Measurements from ENCODE around the gene SLC51B. TPM values are rescaled to one million over a fixed set of nuclear protein-coding genes. Genes with fewer than 3 reads are reported as not detected.
"Not testable (repeated sequence)": the region's sequence is repeated elsewhere in the genome, so short reads cannot be mapped to it uniquely, and the experiment has no call there.

The SLC51B gene
- not detected for polyA plus RNA-seq (2012; ENCODE audit: low read depth, missing spikeins)

DNA sequence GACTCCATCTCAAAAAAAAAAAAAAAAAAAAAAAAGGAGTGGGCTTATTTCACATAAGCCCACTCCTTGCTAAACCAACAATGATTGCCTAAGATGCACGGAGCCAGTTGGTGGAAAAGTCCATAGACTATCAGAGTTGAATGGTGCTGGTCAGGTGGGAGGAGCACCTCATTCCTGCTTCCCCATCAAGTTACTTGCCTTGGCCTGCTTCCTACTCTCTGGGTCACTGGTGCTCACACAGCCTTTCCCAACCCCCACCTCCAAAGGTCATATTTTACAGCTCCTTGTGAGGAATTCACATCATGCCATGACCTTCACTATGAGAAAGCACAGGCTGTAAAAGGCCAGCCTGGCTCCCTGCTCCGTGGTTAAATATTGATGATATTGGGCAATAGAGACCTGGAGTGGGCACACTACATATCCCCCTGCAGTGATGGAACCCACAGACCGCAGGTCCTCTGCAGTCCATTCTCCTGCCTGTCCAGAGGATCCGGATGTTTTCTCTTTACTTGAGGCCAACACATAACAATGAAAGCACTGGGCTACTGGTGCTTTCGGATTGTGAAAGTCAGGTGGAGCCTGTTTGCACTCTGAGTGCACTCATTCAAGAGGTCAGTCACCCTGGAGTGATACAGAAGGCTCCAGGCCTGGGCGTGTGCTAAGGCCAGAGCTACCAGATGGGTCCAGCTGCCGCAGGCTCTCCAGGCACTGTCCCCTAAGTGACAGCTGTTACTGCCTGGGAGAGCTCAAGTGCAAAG is at the start of gene SLC51B:
TSS of gene SLC51B (plus strand) at position 664 of the 758 bp plus-strand sequence. CDS start 4,618 bp downstream, outside the sequence.
- FAIRE-seq, result no peak
- TF ChIP-seq POLR2AphosphoS5 (IDR thresholded peaks at IDR 0.05; ENCODE audit: low read depth, low read length), result no peak
- no peak for TF ChIP-seq TAF1 (IDR thresholded peaks at IDR 0.05; ENCODE audit: low read depth, low read length)
- no peak for TF ChIP-seq PAX5 (IDR thresholded peaks at IDR 0.05; ENCODE audit: insufficient read depth, low read length, severe bottlenecking)
- TF ChIP-seq POU2F2 (IDR thresholded peaks at IDR 0.05; ENCODE audit: low read depth, low read length), result no peak
- no peak for TF ChIP-seq SPI1 (IDR thresholded peaks at IDR 0.05; ENCODE audit: low read depth, low read length)
- no peak for TF ChIP-seq POLR2A (IDR thresholded peaks at IDR 0.05; ENCODE audit: low read depth, low read length)

DNA sequence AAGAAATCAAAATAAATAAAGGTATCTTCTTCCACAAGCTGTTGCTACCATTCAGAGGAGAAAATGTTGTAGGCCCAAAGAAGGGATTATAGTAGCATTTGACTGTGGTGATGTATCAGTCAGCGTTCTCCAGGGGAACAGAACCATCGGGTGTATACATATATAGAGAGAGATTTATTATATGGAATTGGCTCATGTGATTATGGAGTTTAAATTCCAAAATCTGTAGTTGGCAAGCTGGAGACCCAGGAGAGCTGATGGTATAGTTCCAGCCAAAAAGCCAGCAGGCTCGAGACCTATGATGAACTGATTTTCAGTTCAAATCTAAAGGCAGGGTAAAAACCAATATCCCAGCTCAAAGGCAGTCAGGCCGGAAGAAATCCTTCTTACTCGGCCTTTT is 48.1 kb upstream of the SLC51B start:
- FAIRE-seq (no peak), DNase-seq (ENCODE audit: insufficient read length, low spot score) (no peak)

More for the DNA sequence above, at the start of gene SLC51B:
- no peak for DNase-seq (ENCODE audit: insufficient read length, low spot score)

DNA sequence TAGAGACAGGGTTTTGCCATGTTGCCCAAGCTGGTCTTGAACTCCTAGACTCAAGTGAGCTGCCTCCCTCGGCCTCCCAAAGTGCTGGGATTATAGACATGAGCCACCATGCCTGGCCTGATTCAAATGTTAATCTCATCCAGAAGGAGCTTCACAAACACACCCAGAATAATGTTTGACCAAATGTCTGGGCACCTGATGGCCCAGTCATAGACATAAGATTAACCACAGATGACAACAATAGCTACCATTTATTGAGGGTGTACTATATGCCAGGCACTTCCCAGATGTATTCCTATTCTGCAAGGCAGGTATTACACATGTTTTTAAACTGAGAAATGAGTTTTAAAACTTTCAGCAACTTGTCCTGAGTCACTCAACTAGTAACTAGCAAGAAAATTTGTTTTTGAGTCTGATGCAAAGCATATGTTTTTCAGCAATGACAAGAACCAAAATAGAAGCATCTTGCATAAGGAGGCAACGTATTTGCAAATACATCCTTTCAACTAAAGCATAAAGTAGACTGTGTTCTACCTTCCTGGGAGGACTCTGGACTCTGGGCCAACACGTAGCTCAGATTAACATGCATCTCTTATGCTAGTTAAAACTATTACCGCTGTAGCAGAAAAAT is 47.3 kb upstream of the SLC51B start:
- FAIRE-seq (no peak), DNase-seq (ENCODE audit: insufficient read length, low spot score) (no peak)
- no peak for TF ChIP-seq POLR2AphosphoS5 (IDR thresholded peaks at IDR 0.05; ENCODE audit: low read depth, low read length)
- no peak for TF ChIP-seq TAF1 (IDR thresholded peaks at IDR 0.05; ENCODE audit: low read depth, low read length)
- no peak for TF ChIP-seq SPI1 (IDR thresholded peaks at IDR 0.05; ENCODE audit: low read depth, low read length)
- no peak for TF ChIP-seq POU2F2 (IDR thresholded peaks at IDR 0.05; ENCODE audit: low read depth, low read length)
- no peak for TF ChIP-seq PAX5 (IDR thresholded peaks at IDR 0.05; ENCODE audit: insufficient read depth, low read length, severe bottlenecking)
- TF ChIP-seq POLR2A (IDR thresholded peaks at IDR 0.05; ENCODE audit: low read depth, low read length), result no peak

More for the DNA sequence above, 48.1 kb upstream of the SLC51B start:
- TF ChIP-seq POU2F2 (IDR thresholded peaks at IDR 0.05; ENCODE audit: low read depth, low read length) (no peak), PAX5 (IDR thresholded peaks at IDR 0.05; ENCODE audit: insufficient read depth, low read length, severe bottlenecking) (no peak)

DNA sequence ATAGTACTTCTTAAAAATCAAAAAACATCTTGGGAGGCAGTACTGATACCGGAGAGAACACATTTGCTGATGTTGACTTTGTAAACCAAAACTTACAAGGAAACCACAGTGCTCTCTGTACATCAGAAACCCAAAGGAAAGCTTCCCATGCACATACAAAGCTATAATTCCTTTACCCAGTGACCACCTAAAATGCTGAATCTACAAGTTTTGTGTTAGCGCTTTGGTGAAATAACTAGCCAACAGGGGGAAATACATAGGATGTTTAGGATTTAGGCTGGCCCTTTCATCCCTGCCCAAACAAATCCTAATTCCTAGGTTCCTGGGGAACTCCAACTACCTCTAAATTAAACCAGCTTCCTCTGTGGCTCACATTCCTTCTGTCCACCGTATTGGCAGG is 40.2 kb upstream of the SLC51B start:
- TF ChIP-seq POU2F2 (IDR thresholded peaks at IDR 0.05; ENCODE audit: low read depth, low read length) (no peak), TAF1 (IDR thresholded peaks at IDR 0.05; ENCODE audit: low read depth, low read length) (no peak), SPI1 (IDR thresholded peaks at IDR 0.05; ENCODE audit: low read depth, low read length) (no peak), POLR2AphosphoS5 (IDR thresholded peaks at IDR 0.05; ENCODE audit: low read depth, low read length) (no peak), POLR2A (IDR thresholded peaks at IDR 0.05; ENCODE audit: low read depth, low read length) (no peak), PAX5 (IDR thresholded peaks at IDR 0.05; ENCODE audit: insufficient read depth, low read length, severe bottlenecking) (no peak)
- no peak for FAIRE-seq
- no peak for DNase-seq (ENCODE audit: insufficient read length, low spot score)

DNA sequence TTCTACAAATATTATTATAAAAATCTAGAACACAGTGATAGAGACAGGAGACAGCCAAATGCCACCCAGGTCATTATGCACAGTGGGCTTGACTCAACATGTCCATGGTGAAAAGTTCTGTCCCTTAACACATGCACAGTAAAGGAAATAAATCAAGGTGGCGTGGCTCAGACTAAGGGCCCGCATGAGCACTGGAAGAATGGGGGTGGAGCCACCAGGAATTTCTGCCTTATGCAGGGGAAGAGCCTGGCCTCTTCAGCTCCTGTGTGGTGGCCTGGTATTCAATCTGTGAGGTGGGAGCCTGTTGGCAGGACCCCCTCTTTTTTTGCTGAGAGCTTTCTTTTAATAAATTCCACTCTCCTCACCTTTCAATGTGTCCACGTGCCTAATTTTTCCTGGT is 38.3 kb upstream of the SLC51B start:
- DNase-seq (ENCODE audit: insufficient read length, low spot score) (no peak), FAIRE-seq (no peak)
- TF ChIP-seq POLR2A (IDR thresholded peaks at IDR 0.05; ENCODE audit: low read depth, low read length), result no peak
- TF ChIP-seq POU2F2 (IDR thresholded peaks at IDR 0.05; ENCODE audit: low read depth, low read length), result no peak
- TF ChIP-seq POLR2AphosphoS5 (IDR thresholded peaks at IDR 0.05; ENCODE audit: low read depth, low read length), result no peak
- no peak for TF ChIP-seq TAF1 (IDR thresholded peaks at IDR 0.05; ENCODE audit: low read depth, low read length)
- TF ChIP-seq SPI1 (IDR thresholded peaks at IDR 0.05; ENCODE audit: low read depth, low read length), result no peak
- TF ChIP-seq PAX5 (IDR thresholded peaks at IDR 0.05; ENCODE audit: insufficient read depth, low read length, severe bottlenecking), result no peak

DNA sequence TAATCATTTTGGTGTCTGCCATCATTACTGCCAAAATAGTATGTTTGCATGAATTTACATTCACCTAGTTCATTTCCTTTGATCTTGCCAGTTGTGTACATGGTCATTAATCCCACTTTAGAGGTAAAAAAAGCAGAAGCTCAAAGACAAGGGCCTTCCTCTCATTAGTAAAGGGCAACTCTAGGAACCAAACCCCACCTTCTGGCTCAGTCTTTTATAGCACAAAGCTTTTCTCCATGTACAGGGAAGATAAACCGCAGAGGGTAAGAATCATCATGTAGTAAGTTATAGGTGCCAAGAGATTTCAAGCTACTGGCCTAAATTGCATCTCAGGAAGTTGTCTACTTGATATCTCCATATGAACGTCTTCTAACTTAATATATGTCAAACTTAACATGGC is 36.2 kb upstream of the SLC51B start:
- TF ChIP-seq POLR2AphosphoS5 (IDR thresholded peaks at IDR 0.05; ENCODE audit: low read depth, low read length) (no peak), PAX5 (IDR thresholded peaks at IDR 0.05; ENCODE audit: insufficient read depth, low read length, severe bottlenecking) (no peak), SPI1 (IDR thresholded peaks at IDR 0.05; ENCODE audit: low read depth, low read length) (no peak), POLR2A (IDR thresholded peaks at IDR 0.05; ENCODE audit: low read depth, low read length) (no peak), POU2F2 (IDR thresholded peaks at IDR 0.05; ENCODE audit: low read depth, low read length) (no peak), TAF1 (IDR thresholded peaks at IDR 0.05; ENCODE audit: low read depth, low read length) (no peak)
- no peak for DNase-seq (ENCODE audit: insufficient read length, low spot score)
- FAIRE-seq, result peak; percentile 9

DNA sequence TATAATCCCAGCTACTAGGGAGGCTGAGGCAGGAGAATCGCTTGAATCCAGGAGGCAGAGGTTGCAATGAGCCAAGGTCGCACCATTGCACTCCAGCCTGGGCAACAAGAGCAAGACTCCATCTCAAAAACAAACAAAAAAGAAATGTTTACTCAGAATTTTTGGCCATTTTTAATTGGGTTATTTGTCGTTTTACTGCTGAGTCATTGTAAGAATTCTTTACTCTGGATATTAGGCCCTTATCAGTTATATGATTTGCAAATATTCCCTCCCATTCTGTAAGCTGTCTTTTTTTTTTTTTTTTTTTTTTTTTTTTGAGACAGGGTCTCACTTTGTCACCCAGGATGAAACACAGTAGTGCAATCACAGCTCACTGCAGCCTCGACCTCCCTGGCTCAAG is 34.0 kb upstream of the SLC51B start:
- not testable (repeated sequence) for DNase-seq (ENCODE audit: insufficient read length, low spot score); FAIRE-seq

DNA sequence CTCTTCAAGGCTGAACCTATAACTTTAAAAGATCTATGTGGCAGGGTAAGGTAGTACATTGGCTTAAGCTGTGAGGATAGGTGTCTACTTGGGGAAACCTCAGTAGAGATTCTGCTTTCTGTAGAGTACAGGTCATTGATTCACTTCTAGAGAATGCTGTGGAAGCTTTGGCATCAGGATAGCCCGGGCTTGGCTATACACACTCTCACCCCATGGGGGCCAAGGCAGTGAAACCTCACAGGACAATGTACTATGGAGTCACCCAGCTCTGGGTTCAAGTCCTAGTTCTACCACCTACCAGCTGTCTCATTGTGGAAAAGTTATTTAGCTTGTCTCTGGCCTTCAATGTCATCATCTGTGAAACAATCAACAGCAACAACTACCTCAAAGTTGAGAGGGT is 24.8 kb upstream of the SLC51B start:
- DNase-seq (ENCODE audit: insufficient read length, low spot score) (no peak), FAIRE-seq (peak; percentile 71)
- no peak for TF ChIP-seq SPI1 (IDR thresholded peaks at IDR 0.05; ENCODE audit: low read depth, low read length)
- no peak for TF ChIP-seq POU2F2 (IDR thresholded peaks at IDR 0.05; ENCODE audit: low read depth, low read length)
- TF ChIP-seq POLR2AphosphoS5 (IDR thresholded peaks at IDR 0.05; ENCODE audit: low read depth, low read length), result no peak
- no peak for TF ChIP-seq PAX5 (IDR thresholded peaks at IDR 0.05; ENCODE audit: insufficient read depth, low read length, severe bottlenecking)

DNA sequence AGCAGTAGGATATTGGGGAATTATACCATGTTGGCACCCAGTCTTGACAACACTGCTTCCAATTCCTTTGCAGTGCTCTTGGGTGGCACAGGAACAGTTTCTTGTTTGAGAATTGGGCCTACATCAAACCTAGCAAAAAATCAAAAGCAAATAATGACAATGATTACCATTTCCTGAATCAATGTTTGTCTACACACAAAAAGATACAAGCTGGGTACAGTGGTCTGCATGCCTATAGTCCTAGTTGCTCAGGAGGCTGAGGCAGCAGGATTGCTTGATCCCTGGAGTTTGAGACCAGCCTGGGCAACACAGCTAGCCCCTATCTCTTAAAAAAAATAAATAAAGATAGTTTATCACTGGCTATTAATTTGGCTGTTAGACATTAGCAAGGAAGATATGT is 23.7 kb upstream of the SLC51B start:
- no peak for TF ChIP-seq PAX5 (IDR thresholded peaks at IDR 0.05; ENCODE audit: insufficient read depth, low read length, severe bottlenecking)
- no peak for TF ChIP-seq POLR2A (IDR thresholded peaks at IDR 0.05; ENCODE audit: low read depth, low read length)
- TF ChIP-seq TAF1 (IDR thresholded peaks at IDR 0.05; ENCODE audit: low read depth, low read length), result no peak
- TF ChIP-seq POLR2AphosphoS5 (IDR thresholded peaks at IDR 0.05; ENCODE audit: low read depth, low read length), result no peak
- no peak for TF ChIP-seq POU2F2 (IDR thresholded peaks at IDR 0.05; ENCODE audit: low read depth, low read length)
- TF ChIP-seq SPI1 (IDR thresholded peaks at IDR 0.05; ENCODE audit: low read depth, low read length), result no peak
- no peak for FAIRE-seq
- no peak for DNase-seq (ENCODE audit: insufficient read length, low spot score)

DNA sequence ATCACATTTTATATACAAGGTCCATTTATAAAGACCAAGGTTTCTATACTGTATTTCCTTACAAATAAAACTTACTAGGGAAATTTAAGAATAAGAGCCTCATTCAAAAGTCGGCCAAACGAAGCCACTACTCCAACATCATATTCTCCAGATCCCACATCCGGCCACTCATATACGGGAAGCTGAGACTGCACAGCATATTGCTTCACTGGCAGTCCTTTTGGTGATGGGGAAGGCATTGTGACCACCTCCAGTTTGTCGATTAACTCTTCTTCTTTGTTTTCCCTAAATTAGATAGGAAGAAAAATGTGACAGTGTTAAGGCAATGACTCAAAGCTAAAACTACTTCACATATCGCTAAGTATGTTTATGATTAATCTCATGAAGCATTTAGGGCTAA is 18.4 kb upstream of the SLC51B start:
- TF ChIP-seq SPI1 (IDR thresholded peaks at IDR 0.05; ENCODE audit: low read depth, low read length), result no peak
- no peak for TF ChIP-seq POLR2A (IDR thresholded peaks at IDR 0.05; ENCODE audit: low read depth, low read length)
- no peak for TF ChIP-seq TAF1 (IDR thresholded peaks at IDR 0.05; ENCODE audit: low read depth, low read length)
- TF ChIP-seq PAX5 (IDR thresholded peaks at IDR 0.05; ENCODE audit: insufficient read depth, low read length, severe bottlenecking), result no peak
- no peak for TF ChIP-seq POU2F2 (IDR thresholded peaks at IDR 0.05; ENCODE audit: low read depth, low read length)
- no peak for TF ChIP-seq POLR2AphosphoS5 (IDR thresholded peaks at IDR 0.05; ENCODE audit: low read depth, low read length)
- FAIRE-seq (no peak), DNase-seq (ENCODE audit: insufficient read length, low spot score) (no peak)

Data from GM12891 (cell line).